ENCODE measurements around the gene DRAXIN. TPM values are rescaled to one million over a fixed set of nuclear protein-coding genes. Genes with fewer than 3 reads are reported as not detected.

The DRAXIN gene
- total RNA-seq, 1 experiment from 2014 or later = 20.5 TPM

DNA sequence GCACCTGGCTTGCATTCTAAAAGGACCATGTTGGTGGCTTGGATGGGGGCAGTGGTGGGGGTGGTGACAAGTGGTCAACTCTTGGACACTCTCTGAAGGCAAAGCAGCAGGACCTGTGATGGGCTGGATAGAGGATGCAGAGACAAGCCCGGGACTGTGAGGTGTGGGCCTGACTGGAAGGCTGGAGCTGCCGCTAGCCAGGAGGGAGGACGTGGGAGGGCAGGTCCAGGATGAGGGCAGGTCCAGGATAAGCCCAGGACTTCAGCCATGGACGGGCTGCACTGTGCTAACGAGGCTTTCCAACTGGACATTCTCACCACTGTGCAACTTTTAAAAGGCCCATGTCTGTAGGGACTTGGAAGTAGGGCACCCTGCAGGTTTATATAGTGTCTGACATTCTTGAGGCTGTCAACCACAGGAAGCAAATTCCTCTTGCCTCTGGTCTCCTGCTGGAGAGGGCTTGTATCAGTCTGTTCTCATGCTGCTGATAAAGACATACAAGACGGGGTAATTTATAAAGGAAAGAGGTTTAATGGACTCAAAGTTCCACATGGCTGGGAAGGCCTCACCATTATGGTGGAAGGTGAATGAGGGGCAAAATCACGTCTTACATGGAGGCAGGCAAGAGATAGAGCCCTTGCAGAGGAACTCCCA is 62.2 kb downstream of the DRAXIN start:
- Histone ChIP-seq H3K79me1 (ENCODE audit: insufficient read depth, low read depth, low read length, poor library complexity, severe bottlenecking) (no peaks in the 10 kb centered on the region), H2AFZ (ENCODE audit: low read length) (no peak overlapping the region), H4K20me1 (ENCODE audit: control insufficient read depth, insufficient read depth, insufficient read length) (no peaks in the 10 kb centered on the region), H3K23ac (ENCODE audit: insufficient read length, low read depth, low read length) (no peak overlapping the region), H3K9me3 (ENCODE audit: control insufficient read depth, low read depth, low read length) (no peaks in the 10 kb centered on the region), H3T11ph (ENCODE audit: low read length) (no peak overlapping the region), H2AK5ac (ENCODE audit: insufficient read length, low read length) (no peak overlapping the region), H3K4me1 (ENCODE audit: insufficient read depth, low read length) (no peaks in the 10 kb centered on the region; the same call in 1 of the 2 replicates), H3K14ac (ENCODE audit: insufficient read depth, low read length) (peak overlapping the region; percentile 5; the same call in 1 of the 2 replicates), H3K4ac (ENCODE audit: low read depth, low read length) (no peak overlapping the region), H2BK120ac (ENCODE audit: low read depth, low read length, poor library complexity, severe bottlenecking) (no peak overlapping the region), H4K5ac (ENCODE audit: insufficient read length, low read depth, low read length) (no peak overlapping the region), H3K4me2 (ENCODE audit: insufficient read depth, insufficient read length, low read length) (no peak overlapping the region), H2BK20ac (ENCODE audit: low read depth, low read length, poor library complexity, severe bottlenecking) (no peak overlapping the region), H3K23me2 (ENCODE audit: insufficient read length, low read depth, low read length, poor library complexity, severe bottlenecking) (no peaks in the 10 kb centered on the region), H3K27me3 (ENCODE audit: insufficient read depth, low read length) (no peaks in the 10 kb centered on the region; the same call in 1 of the 2 replicates), H3K9ac (ENCODE audit: extremely low read depth, insufficient read length, low read length) (no peak overlapping the region), H4K8ac (replicated peaks; ENCODE audit: insufficient read length, low read depth, low read length) (no peak overlapping the region), H3K18ac (ENCODE audit: insufficient read length, low read depth, low read length) (no peak overlapping the region), H4K91ac (ENCODE audit: insufficient read length, low read depth, low read length) (no peak overlapping the region), H2BK12ac (ENCODE audit: insufficient read length, low read depth, low read length) (no peak overlapping the region), H3K56ac (ENCODE audit: insufficient read length, low read depth, low read length) (no peak overlapping the region), H3K79me2 (ENCODE audit: insufficient read depth, low read length) (no peaks in the 10 kb centered on the region), H2BK5ac (ENCODE audit: insufficient read length, low read length) (no peak overlapping the region), H3K27ac (ENCODE audit: insufficient read length, low read depth, low read length) (no peak overlapping the region), H2BK15ac (ENCODE audit: low read depth, low read length) (no peak overlapping the region)
- Mint-ChIP-seq H3K36me3 (ENCODE audit: insufficient read depth in 1 of 3, low read depth in 3 of 3) (peaks cover 4 to 19% (median 17%) of the 10 kb centered on the region in 3 experiments; a peak in 6 of 7 replicates), H3K9me3 (peaks cover 14 to 15% of the 10 kb centered on the region in 2 experiments), H3K4me3 (no peak overlapping the region), H3K27me3 (ENCODE audit: low read depth) (peaks cover 22% of the 10 kb centered on the region), H3K4me1 (peaks cover 19 to 24% of the 10 kb centered on the region in 2 experiments), H3K27ac (peak overlapping the region in 1 of 3 experiments; percentile 92; a peak in 3 of 7 replicates)
- TF ChIP-seq, protein P1, sequence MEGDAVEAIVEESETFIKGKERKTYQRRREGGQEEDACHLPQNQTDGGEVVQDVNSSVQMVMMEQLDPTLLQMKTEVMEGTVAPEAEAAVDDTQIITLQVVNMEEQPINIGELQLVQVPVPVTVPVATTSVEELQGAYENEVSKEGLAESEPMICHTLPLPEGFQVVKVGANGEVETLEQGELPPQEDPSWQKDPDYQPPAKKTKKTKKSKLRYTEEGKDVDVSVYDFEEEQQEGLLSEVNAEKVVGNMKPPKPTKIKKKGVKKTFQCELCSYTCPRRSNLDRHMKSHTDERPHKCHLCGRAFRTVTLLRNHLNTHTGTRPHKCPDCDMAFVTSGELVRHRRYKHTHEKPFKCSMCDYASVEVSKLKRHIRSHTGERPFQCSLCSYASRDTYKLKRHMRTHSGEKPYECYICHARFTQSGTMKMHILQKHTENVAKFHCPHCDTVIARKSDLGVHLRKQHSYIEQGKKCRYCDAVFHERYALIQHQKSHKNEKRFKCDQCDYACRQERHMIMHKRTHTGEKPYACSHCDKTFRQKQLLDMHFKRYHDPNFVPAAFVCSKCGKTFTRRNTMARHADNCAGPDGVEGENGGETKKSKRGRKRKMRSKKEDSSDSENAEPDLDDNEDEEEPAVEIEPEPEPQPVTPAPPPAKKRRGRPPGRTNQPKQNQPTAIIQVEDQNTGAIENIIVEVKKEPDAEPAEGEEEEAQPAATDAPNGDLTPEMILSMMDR (conservative IDR thresholded peaks at IDR 0.05) = no peak
- no peak for DNase-seq
- no CpG with 5 or more reads among the region's 7 CpGs for WGBS (ENCODE audit: extremely low coverage, insufficient read length, low lambda C conversion rate)

Data from H9 (cell line).